ENCODE measurements around the gene CLEC3B. TPM values are rescaled to one million over a fixed set of nuclear protein-coding genes. Genes with fewer than 3 reads are reported as not detected.
"Not testable (repeated sequence)": the region's sequence is repeated elsewhere in the genome, so short reads cannot be mapped to it uniquely, and the experiment has no call there.

Gene CLEC3B
- total RNA-seq, 1 donor from 2014 or later = 0.60 TPM

DNA sequence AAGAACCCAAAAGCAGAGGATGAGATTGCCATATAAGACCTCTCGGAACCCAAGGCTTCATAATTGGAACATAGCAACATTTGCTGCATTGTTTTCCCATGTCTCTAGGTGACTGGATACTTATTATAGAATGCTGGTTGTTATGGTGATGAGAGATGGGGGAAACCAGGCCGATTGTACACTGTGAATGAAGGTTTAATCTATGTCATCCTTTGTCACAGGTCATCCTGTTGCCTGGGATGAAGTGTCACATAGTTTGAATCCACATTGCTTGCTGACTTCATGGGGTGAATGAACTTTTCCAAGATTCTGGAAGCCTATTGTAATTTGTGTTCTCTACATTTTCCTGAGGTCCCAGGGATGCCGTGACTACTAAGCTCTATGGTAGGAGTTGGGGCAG is 41.8 kb downstream of the CLEC3B start:
- Mint-ChIP-seq H3K4me3 (no peak overlapping the region), H3K9me3 (no peaks in the 10 kb centered on the region), H3K36me3 (no peaks in the 10 kb centered on the region), H3K4me1 (peaks cover 2% of the 10 kb centered on the region), H3K27me3 (ENCODE audit: low read depth) (no peaks in the 10 kb centered on the region), H3K27ac (no peak overlapping the region)
- TF ChIP-seq CTCF (IDR thresholded peaks at IDR 0.05; ENCODE audit: unreplicated experiment) = no peak
- no peak for DNase-seq (ENCODE audit: low spot score in 2 of 2, unreplicated experiment in 2 of 2)

- no peak for TF ChIP-seq CTCF (IDR thresholded peaks at IDR 0.05; ENCODE audit: unreplicated experiment)
- Mint-ChIP-seq H3K4me1 (no peaks in the 10 kb centered on the region), H3K36me3 (no peaks in the 10 kb centered on the region), H3K27me3 (ENCODE audit: low read depth) (no peaks in the 10 kb centered on the region), H3K27ac (no peak overlapping the region), H3K4me3 (no peak overlapping the region), H3K9me3 (no peaks in the 10 kb centered on the region)
- DNase-seq (ENCODE audit: low spot score in 2 of 2, unreplicated experiment in 2 of 2) = no peak
Observed at GRCh38 chr3:45071075-45071474, 45.0 kb downstream of the CLEC3B start.

GRCh38 chr3:45075821-45076625 is 49.9 kb downstream of the CLEC3B start:
- no peaks in the 10 kb centered on the region for H3K9me3 Mint-ChIP-seq
- H3K27ac Mint-ChIP-seq = no peak overlapping the region
- H3K4me1 Mint-ChIP-seq = no peaks in the 10 kb centered on the region
- no peak for DNase-seq (ENCODE audit: low spot score in 2 of 2, unreplicated experiment in 2 of 2)
- H3K4me3 Mint-ChIP-seq = no peak overlapping the region
- no peak for TF ChIP-seq CTCF (IDR thresholded peaks at IDR 0.05; ENCODE audit: unreplicated experiment)
- H3K36me3 Mint-ChIP-seq = no peaks in the 10 kb centered on the region
- no peaks in the 10 kb centered on the region for H3K27me3 Mint-ChIP-seq (ENCODE audit: low read depth)

- not testable (repeated sequence) for H3K27ac Mint-ChIP-seq; H3K4me1 Mint-ChIP-seq; DNase-seq (ENCODE audit: low spot score in 2 of 2, unreplicated experiment in 2 of 2); H3K9me3 Mint-ChIP-seq; H3K4me3 Mint-ChIP-seq; H3K36me3 Mint-ChIP-seq; H3K27me3 Mint-ChIP-seq (ENCODE audit: low read depth)
Observed at GRCh38 chr3:45078256-45078655, 52.2 kb downstream of the CLEC3B start.

DNA sequence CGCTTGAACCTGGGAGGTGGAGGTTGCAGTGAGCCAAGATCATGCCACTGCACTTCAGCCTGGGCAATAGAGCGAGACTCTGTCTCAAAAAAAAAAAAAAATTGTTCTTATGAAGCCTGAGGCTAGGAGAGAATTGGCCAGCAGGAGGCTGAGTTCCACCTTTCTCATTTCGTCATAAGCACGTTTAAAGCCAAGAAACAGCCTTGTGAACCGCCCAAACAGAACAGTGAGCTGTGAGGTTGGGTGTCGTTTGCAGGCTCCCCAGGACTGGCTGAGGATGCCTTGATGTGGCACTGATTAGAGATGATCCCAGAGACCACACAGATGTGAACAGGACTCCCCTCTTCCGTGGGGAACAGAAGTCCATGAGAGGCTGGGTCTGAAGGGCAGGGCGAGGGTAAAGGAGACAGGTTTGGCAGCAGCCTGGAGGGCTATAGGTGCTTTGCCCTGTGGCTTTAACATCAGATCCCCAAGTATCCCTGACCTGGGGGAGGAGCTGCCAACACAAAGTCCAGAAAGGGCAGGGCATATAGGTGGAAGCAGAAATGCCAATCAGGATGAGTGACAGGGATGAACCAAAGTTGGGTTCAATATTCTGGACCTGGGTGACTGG is 52.9 kb downstream of the CLEC3B start:
- Mint-ChIP-seq H3K9me3 (no peaks in the 10 kb centered on the region), H3K4me1 (no peaks in the 10 kb centered on the region), H3K4me3 (no peak overlapping the region), H3K27ac (no peak overlapping the region), H3K36me3 (no peaks in the 10 kb centered on the region), H3K27me3 (ENCODE audit: low read depth) (no peaks in the 10 kb centered on the region)
- TF ChIP-seq CTCF (IDR thresholded peaks at IDR 0.05; ENCODE audit: unreplicated experiment) = no peak
- DNase-seq (ENCODE audit: low spot score in 2 of 2, unreplicated experiment in 2 of 2) = no peak

GRCh38 chr3:45079715-45080114 is 53.6 kb downstream of the CLEC3B start:
- Mint-ChIP-seq H3K9me3 (no peaks in the 10 kb centered on the region), H3K27ac (no peak overlapping the region), H3K36me3 (no peaks in the 10 kb centered on the region), H3K27me3 (ENCODE audit: low read depth) (no peaks in the 10 kb centered on the region), H3K4me3 (no peak overlapping the region), H3K4me1 (no peaks in the 10 kb centered on the region)
- no peak for TF ChIP-seq CTCF (IDR thresholded peaks at IDR 0.05; ENCODE audit: unreplicated experiment)
- no peak for DNase-seq (ENCODE audit: low spot score in 2 of 2, unreplicated experiment in 2 of 2)
